Panc1 (cell line): ENCODE data around the gene ABO. TPM values are rescaled to one million over a fixed set of nuclear protein-coding genes. Genes with fewer than 3 reads are reported as not detected.

Source experiments
- ATAC-seq: fragments of 200-7000 bp; cut with Tn5 transposase; 2 replicates; pipeline ENCODE4 v1.9.1; 2020; ENCODE audit warnings: mild to moderate bottlenecking, moderate library complexity
- BruUV-seq: library from RNA; stranded (reverse); fragments of 400-500 nt; replicated peaks from 2 replicates; lab custom pipeline; 2021; lab: Mats Ljungman, UMichigan
- CTCF ChIA-PET: fragments of 300-600 bp; sonication (Branson Sonifier 250); formaldehyde crosslinking; loops from one replicate; lab custom pipeline; 2022; ENCODE audit warnings: antibody characterized with exemption; lab: Charles Lee
- POLR2A ChIA-PET: fragments of 300-600 bp; sonication (Branson Sonifier 250); formaldehyde crosslinking; loops from one replicate; lab custom pipeline; 2022; ENCODE audit warnings: antibody characterized with exemption; lab: Charles Lee
- DNase-seq: peaks from one replicate; pipeline ENCODE4 v3.0.0-alpha.2; 2010; ENCODE audit warnings: low read depth, low spot score
- H3K27ac ChIP-seq: 2 replicates; pipeline ENCODE4 v1.5.1; 2011; ENCODE audit warnings: mild to moderate bottlenecking, low read length, inconsistent platforms
- H3K27me3 ChIP-seq: fragments of 200-500 bp; sonication (Bioruptor generic); 2 replicates; pipeline ENCODE4 v1.6.0; 2014; ENCODE audit warnings: low read length, inconsistent platforms; ENCODE audit not compliant: control insufficient read depth, insufficient read depth
- H3K36me3 ChIP-seq: fragments of 200-500 bp; sonication (Bioruptor generic); 2 replicates; pipeline ENCODE4 v1.5.1; 2014; ENCODE audit warnings: inconsistent platforms, mild to moderate bottlenecking, low read length, moderate library complexity; ENCODE audit not compliant: control insufficient read depth, insufficient read depth
- H3K4me1 ChIP-seq: 2 replicates; pipeline ENCODE4 v1.5.1; 2011; ENCODE audit warnings: inconsistent platforms, mild to moderate bottlenecking, low read length, moderate library complexity; ENCODE audit not compliant: control insufficient read depth, insufficient read depth
- H3K4me3 ChIP-seq, 2 experiments: 2 replicates each; pipeline ENCODE4 v1.5.1; 2011 to 2012; ENCODE audit warnings: low read depth in 2 of 2, low read length in 2 of 2, mild to moderate bottlenecking in 2 of 2, inconsistent platforms in 1 of 2, moderate library complexity in 1 of 2
- H3K9me3 ChIP-seq: fragments of 200-500 bp; sonication (Bioruptor generic); 2 replicates; pipeline ENCODE4 v1.5.1; 2014; ENCODE audit warnings: low read depth, mild to moderate bottlenecking, inconsistent platforms, low read length, moderate library complexity; ENCODE audit not compliant: control insufficient read depth, insufficient read depth
- CTCF ChIP-seq: fragments of 450-650 bp; IDR thresholded peaks from 2 replicates; pipeline ENCODE4 v1.5.1; 2017; ENCODE audit warnings: mild to moderate bottlenecking
- POLR2AphosphoS5 ChIP-seq: IDR thresholded peaks from 2 replicates; pipeline ENCODE4 v1.6.1; 2012; ENCODE audit warnings: mild to moderate bottlenecking, low read depth, low read length, moderate library complexity
- REST ChIP-seq, 2 experiments: IDR thresholded peaks; 2 replicates each; pipeline ENCODE4 v1.6.1; 2011 to 2012; ENCODE audit warnings: low read depth in 2 of 2, control low read depth in 1 of 2, low read length in 1 of 2, mild to moderate bottlenecking in 1 of 2, moderate library complexity in 1 of 2; ENCODE audit not compliant: insufficient read depth in 1 of 2
- SIN3A ChIP-seq: IDR thresholded peaks from 2 replicates; pipeline ENCODE4 v1.6.1; 2012; ENCODE audit warnings: low read depth, mild to moderate bottlenecking, low read length, moderate library complexity, borderline replicate concordance; ENCODE audit not compliant: insufficient read depth
- TCF7L2 ChIP-seq: IDR thresholded peaks from 2 replicates; pipeline ENCODE4 v1.6.1; 2011; ENCODE audit warnings: mild to moderate bottlenecking, low read depth, low read length, inconsistent platforms
- in situ Hi-C: cut with HindIII; loops from 2 replicates; pipeline ENCODE4 v1.10.0; 2016; ENCODE audit warnings: low sequenced_read_pairs, low pct_unique_long_range_greater_than_20kb
- intact Hi-C: fragments of 100-400 bp; cut with micrococcal nuclease; formaldehyde crosslinking; loops from one replicate; pipeline ENCODE4 v1.10.0; 2022; ENCODE audit not compliant: unreplicated experiment
- total RNA-seq: library from RNA; stranded (reverse); gene quantifications from one replicate; pipeline ENCODE4 v1.2.1, GENCODE V29; 2021; ENCODE audit not compliant: unreplicated experiment

ABO gene
- total RNA-seq, 1 experiment from 2014 or later = 0.10 TPM

GRCh38 chr9:133278161-133279114 lies 3.4 kb upstream of the ABO start:
- Histone ChIP-seq H3K4me3 (no peak overlapping the region), H3K36me3 (no peaks in the 10 kb centered on the region), H3K4me1 (no peaks in the 10 kb centered on the region), H3K9me3 (no peaks in the 10 kb centered on the region), H3K27ac (no peak overlapping the region), H3K27me3 (no peaks in the 10 kb centered on the region)
- intact Hi-C loops = no loop called here
- CTCF ChIA-PET = interaction anchor here (0.5 kb wide), 1 partner anchor 39 kb away, joined by 3 read pairs; no protein-coding TSS in a partner anchor
- POLR2A ChIA-PET = no interaction called here
- TF ChIP-seq TCF7L2 = no peak
- TF ChIP-seq CTCF = no peak
- TF ChIP-seq POLR2AphosphoS5 = no peak
- TF ChIP-seq REST (IDR thresholded peaks at IDR 0.05; ENCODE audit: insufficient read depth in 1 of 2, low read depth in 2 of 2, low read length in 1 of 2) = no peak
- no peak for TF ChIP-seq SIN3A
- in situ Hi-C loops = no loop called here
- DNase-seq (no peak), ATAC-seq (no peak)
- no TSS peak for BruUV-seq

- no TSS peak for BruUV-seq
- no peaks in the 10 kb centered on the region for H3K4me1 ChIP-seq
- ChIA-PET CTCF (interaction anchor here (0.5 kb wide), 1 partner anchor 38 kb away, joined by 3 read pairs; no protein-coding TSS in a partner anchor), POLR2A (no interaction called here)
- H3K9me3 ChIP-seq = no peaks in the 10 kb centered on the region
- no peaks in the 10 kb centered on the region for H3K36me3 ChIP-seq
- H3K4me3 ChIP-seq = no peak overlapping the region
- TF ChIP-seq CTCF (no peak), POLR2AphosphoS5 (no peak), REST (IDR thresholded peaks at IDR 0.05; ENCODE audit: insufficient read depth in 1 of 2, low read depth in 2 of 2, low read length in 1 of 2) (no peak), TCF7L2 (no peak), SIN3A (no peak)
- H3K27me3 ChIP-seq = no peaks in the 10 kb centered on the region
- H3K27ac ChIP-seq = no peak overlapping the region
- no peak for ATAC-seq
- intact Hi-C loops = no loop called here
- in situ Hi-C loops = no loop called here
- no peak for DNase-seq
Measured at GRCh38 chr9:133277467-133277866, 2.5 kb upstream of the ABO start.
